C4-2B (cell line): ENCODE measurements around the gene TMEM51.

ENCODE experiments used
- CTCF ChIP-seq: fragments of 450-650 bp; conservative IDR thresholded peaks from 2 replicates; pipeline ENCODE4 v1.5.1; 2017; ENCODE audit warnings: mild to moderate bottlenecking
- ZFX ChIP-seq: fragments of 450-650 bp; IDR thresholded peaks from 2 replicates; pipeline ENCODE4 v1.6.1; 2017

- no peak for TF ChIP-seq CTCF
- TF ChIP-seq ZFX: no peak
These were observed 49.6 kb upstream of the TMEM51 start for GRCh38 chr1:15103906-15104305.
